Ovary (tissue), 3 donors: ENCODE data around the gene TM7SF2.

Source experiments
- POLR2A ChIP-seq: fragments of 450-650 bp; IDR thresholded peaks from one replicate; pipeline ENCODE4 v1.6.1; 2017; ENCODE audit warnings: antibody characterized with exemption, mild to moderate bottlenecking, moderate library complexity
- TF ChIP-seq, protein P1 (sequence below), 3 donors: fragments of 450-650 bp in 2 of 3; fragments of 200-600 bp in 1 of 3; IDR thresholded peaks; one replicate each; pipeline versions ENCODE4 v1.5.1 to v1.8.0; 2016 to 2022; ENCODE audit warnings: antibody characterized with exemption in 3 of 3, mild to moderate bottlenecking in 1 of 3
- donor health status: DM: no; HTN: no; CAD: no.

- TF ChIP-seq, protein P1, sequence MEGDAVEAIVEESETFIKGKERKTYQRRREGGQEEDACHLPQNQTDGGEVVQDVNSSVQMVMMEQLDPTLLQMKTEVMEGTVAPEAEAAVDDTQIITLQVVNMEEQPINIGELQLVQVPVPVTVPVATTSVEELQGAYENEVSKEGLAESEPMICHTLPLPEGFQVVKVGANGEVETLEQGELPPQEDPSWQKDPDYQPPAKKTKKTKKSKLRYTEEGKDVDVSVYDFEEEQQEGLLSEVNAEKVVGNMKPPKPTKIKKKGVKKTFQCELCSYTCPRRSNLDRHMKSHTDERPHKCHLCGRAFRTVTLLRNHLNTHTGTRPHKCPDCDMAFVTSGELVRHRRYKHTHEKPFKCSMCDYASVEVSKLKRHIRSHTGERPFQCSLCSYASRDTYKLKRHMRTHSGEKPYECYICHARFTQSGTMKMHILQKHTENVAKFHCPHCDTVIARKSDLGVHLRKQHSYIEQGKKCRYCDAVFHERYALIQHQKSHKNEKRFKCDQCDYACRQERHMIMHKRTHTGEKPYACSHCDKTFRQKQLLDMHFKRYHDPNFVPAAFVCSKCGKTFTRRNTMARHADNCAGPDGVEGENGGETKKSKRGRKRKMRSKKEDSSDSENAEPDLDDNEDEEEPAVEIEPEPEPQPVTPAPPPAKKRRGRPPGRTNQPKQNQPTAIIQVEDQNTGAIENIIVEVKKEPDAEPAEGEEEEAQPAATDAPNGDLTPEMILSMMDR (IDR thresholded peaks at IDR 0.05), result no peak
- peak; percentile 95 for TF ChIP-seq POLR2A
Observed at GRCh38 chr11:65111744-65112545, at the start of gene TM7SF2.
